HUES64 (cell line): ENCODE data around the gene GMDS.

ENCODE experiments used
- H3K27ac ChIP-seq: 2 replicates; pipeline ENCODE4 v1.7.0; 2013; ENCODE audit warnings: low read depth, low read length, inconsistent platforms
- H3K27me3 ChIP-seq: 2 replicates; pipeline ENCODE4 v1.6.1; 2013; ENCODE audit warnings: mild to moderate bottlenecking, low read length; ENCODE audit not compliant: insufficient read depth
- H3K36me3 ChIP-seq: 2 replicates; pipeline ENCODE4 v1.6.1; 2013; ENCODE audit warnings: mild to moderate bottlenecking, low read length; ENCODE audit not compliant: insufficient read depth
- H3K4me1 ChIP-seq: 2 replicates; pipeline ENCODE4 v1.6.1; 2013; ENCODE audit warnings: mild to moderate bottlenecking, low read length, moderate library complexity; ENCODE audit not compliant: insufficient read depth
- H3K4me3 ChIP-seq: 2 replicates; pipeline ENCODE4 v1.5.1; 2013; ENCODE audit warnings: mild to moderate bottlenecking, low read length, moderate library complexity
- H3K9ac ChIP-seq: 2 replicates; pipeline ENCODE4 v1.6.1; 2013; ENCODE audit warnings: mild to moderate bottlenecking, low read depth, low read length
- H3K9me3 ChIP-seq: 2 replicates; pipeline ENCODE4 v1.6.1; 2013; ENCODE audit warnings: low read depth, low read length; ENCODE audit not compliant: insufficient read depth
- WGBS: fragments of 150-250, 120-280 bp; methylation state at CpG from one replicate; pipeline ENCODE4 v1.1.7; 2013; ENCODE audit warnings: missing lambda C conversion rate; 5-methylcytosine and 5-hydroxymethylcytosine counted together

GMDS gene

GRCh38 chr6:2055911-2056310 lies 189.5 kb downstream of the GMDS start:
- no peaks in the 10 kb centered on the region for H3K36me3 ChIP-seq
- no peaks in the 10 kb centered on the region for H3K9me3 ChIP-seq
- H3K9ac ChIP-seq: no peak overlapping the region
- no peak overlapping the region for H3K27ac ChIP-seq
- H3K4me1 ChIP-seq: no peaks in the 10 kb centered on the region
- no peaks in the 10 kb centered on the region for H3K27me3 ChIP-seq
- H3K4me3 ChIP-seq: no peak overlapping the region

GRCh38 chr6:2055143-2055542 lies 190.3 kb downstream of the GMDS start:
- Histone ChIP-seq H3K4me3 (no peak overlapping the region), H3K9me3 (no peaks in the 10 kb centered on the region), H3K36me3 (no peaks in the 10 kb centered on the region), H3K27me3 (no peaks in the 10 kb centered on the region), H3K9ac (no peak overlapping the region), H3K4me1 (no peaks in the 10 kb centered on the region), H3K27ac (no peak overlapping the region)
- WGBS: 95% methylated on average over 1 of the region's 1 CpG

- WGBS: 97% methylated on average over 4 of the region's 4 CpGs
Observed at GRCh38 chr6:2054516-2055067, 190.8 kb downstream of the GMDS start.

GRCh38 chr6:2053691-2054090 lies 191.7 kb downstream of the GMDS start:
- no peak overlapping the region for H3K4me3 ChIP-seq
- no peaks in the 10 kb centered on the region for H3K9me3 ChIP-seq
- no peak overlapping the region for H3K27ac ChIP-seq
- no peaks in the 10 kb centered on the region for H3K27me3 ChIP-seq
- H3K9ac ChIP-seq: no peak overlapping the region
- H3K36me3 ChIP-seq: no peaks in the 10 kb centered on the region
- no peaks in the 10 kb centered on the region for H3K4me1 ChIP-seq

More at GRCh38 chr6:2054516-2055067, 190.8 kb downstream of the GMDS start:
- Histone ChIP-seq H3K4me1 (no peaks in the 10 kb centered on the region), H3K9me3 (no peaks in the 10 kb centered on the region), H3K27me3 (no peaks in the 10 kb centered on the region), H3K27ac (no peak overlapping the region), H3K4me3 (no peak overlapping the region), H3K36me3 (no peaks in the 10 kb centered on the region), H3K9ac (no peak overlapping the region)

GRCh38 chr6:2047855-2048254 lies 197.6 kb downstream of the GMDS start:
- H3K9me3 ChIP-seq: no peaks in the 10 kb centered on the region
- 92% methylated on average over 2 of the region's 2 CpGs for WGBS
- no peak overlapping the region for H3K9ac ChIP-seq
- no peak overlapping the region for H3K27ac ChIP-seq
- no peaks in the 10 kb centered on the region for H3K4me1 ChIP-seq
- no peak overlapping the region for H3K4me3 ChIP-seq
- H3K36me3 ChIP-seq: no peaks in the 10 kb centered on the region
- no peaks in the 10 kb centered on the region for H3K27me3 ChIP-seq

- no peak overlapping the region for H3K4me3 ChIP-seq
- H3K9ac ChIP-seq: no peak overlapping the region
- no peaks in the 10 kb centered on the region for H3K36me3 ChIP-seq
- no peak overlapping the region for H3K27ac ChIP-seq
- WGBS: 98% methylated on average over 4 of the region's 4 CpGs
- H3K9me3 ChIP-seq: no peaks in the 10 kb centered on the region
- no peaks in the 10 kb centered on the region for H3K27me3 ChIP-seq
- H3K4me1 ChIP-seq: no peaks in the 10 kb centered on the region
Observed at GRCh38 chr6:2044192-2044591, 201.2 kb downstream of the GMDS start.

- Histone ChIP-seq H3K27ac (no peak overlapping the region), H3K4me3 (no peak overlapping the region), H3K36me3 (no peaks in the 10 kb centered on the region), H3K27me3 (no peaks in the 10 kb centered on the region), H3K9ac (no peak overlapping the region), H3K4me1 (no peaks in the 10 kb centered on the region), H3K9me3 (no peaks in the 10 kb centered on the region)
- WGBS: 89% methylated on average over 6 of the region's 6 CpGs
Observed at GRCh38 chr6:2042956-2043648, 202.3 kb downstream of the GMDS start.

GRCh38 chr6:2038092-2038491 lies 207.3 kb downstream of the GMDS start:
- no peak overlapping the region for H3K9ac ChIP-seq
- H3K9me3 ChIP-seq: no peaks in the 10 kb centered on the region
- no peaks in the 10 kb centered on the region for H3K4me1 ChIP-seq
- no peak overlapping the region for H3K4me3 ChIP-seq
- no peaks in the 10 kb centered on the region for H3K27me3 ChIP-seq
- H3K27ac ChIP-seq: no peak overlapping the region
- WGBS: 96% methylated on average over 8 of the region's 8 CpGs
- no peaks in the 10 kb centered on the region for H3K36me3 ChIP-seq

GRCh38 chr6:2037237-2037926 lies 208.0 kb downstream of the GMDS start:
- H3K27ac ChIP-seq: no peak overlapping the region
- H3K4me3 ChIP-seq: no peak overlapping the region
- H3K36me3 ChIP-seq: no peaks in the 10 kb centered on the region
- H3K4me1 ChIP-seq: no peaks in the 10 kb centered on the region
- H3K9ac ChIP-seq: no peak overlapping the region
- no peaks in the 10 kb centered on the region for H3K9me3 ChIP-seq
- 93% methylated on average over 9 of the region's 10 CpGs for WGBS
- H3K27me3 ChIP-seq: no peaks in the 10 kb centered on the region

- H3K9me3 ChIP-seq: no peaks in the 10 kb centered on the region
- WGBS: 96% methylated on average over 4 of the region's 6 CpGs
- H3K27ac ChIP-seq: no peak overlapping the region
- H3K36me3 ChIP-seq: no peaks in the 10 kb centered on the region
- no peaks in the 10 kb centered on the region for H3K27me3 ChIP-seq
- no peak overlapping the region for H3K9ac ChIP-seq
- H3K4me3 ChIP-seq: no peak overlapping the region
- no peaks in the 10 kb centered on the region for H3K4me1 ChIP-seq
Observed at GRCh38 chr6:2036710-2037023, 208.7 kb downstream of the GMDS start.

GRCh38 chr6:2035826-2036709 lies 209.3 kb downstream of the GMDS start:
- Histone ChIP-seq H3K27ac (no peak overlapping the region), H3K9ac (no peak overlapping the region), H3K4me1 (peaks cover 5% of the 10 kb centered on the region), H3K36me3 (no peaks in the 10 kb centered on the region), H3K9me3 (no peaks in the 10 kb centered on the region), H3K4me3 (no peak overlapping the region), H3K27me3 (no peaks in the 10 kb centered on the region)
- WGBS: 93% methylated on average over 11 of the region's 11 CpGs
